NCI-H2171 treated with DMSO at 0.1 percent for 48 hours (cell line): ENCODE measurements around the gene PLCD1.
"Not testable (repeated sequence)": the region's sequence is repeated elsewhere in the genome, so short reads cannot be mapped to it uniquely, and the experiment has no call there.

Experiments
- DNase-seq: peaks from one replicate; lab custom pipeline; 2025; lab: John Stamatoyannopoulos, UW

Gene PLCD1

GRCh38 chr3:37986479-37987314, 42.7 kb downstream of the PLCD1 start:
- DNase-seq = no peak

- no peak for DNase-seq
These were observed 43.7 kb downstream of the PLCD1 start for GRCh38 chr3:37985637-37986320.

GRCh38 chr3:37984596-37984995, 44.8 kb downstream of the PLCD1 start:
- no peak for DNase-seq

GRCh38 chr3:37984051-37984450, 45.4 kb downstream of the PLCD1 start:
- DNase-seq = no peak

GRCh38 chr3:37982331-37982730, 47.1 kb downstream of the PLCD1 start:
- DNase-seq = no peak

DNA sequence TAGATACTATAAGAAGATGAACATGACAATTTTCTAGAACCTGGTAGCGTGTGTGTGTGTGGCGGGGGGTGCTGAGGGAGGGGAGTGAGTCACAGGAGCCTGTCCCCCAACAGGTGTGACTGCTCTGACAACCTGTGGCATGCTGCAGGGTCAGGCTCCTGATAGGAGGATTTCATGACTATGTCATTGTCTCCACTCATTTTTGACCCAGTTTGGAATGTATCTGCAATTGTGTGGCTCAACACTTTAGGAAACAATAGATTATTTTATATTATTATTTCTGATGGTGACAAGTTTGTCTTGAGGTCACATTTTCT, 48.1 kb downstream of the PLCD1 start:
- no peak for DNase-seq

DNA sequence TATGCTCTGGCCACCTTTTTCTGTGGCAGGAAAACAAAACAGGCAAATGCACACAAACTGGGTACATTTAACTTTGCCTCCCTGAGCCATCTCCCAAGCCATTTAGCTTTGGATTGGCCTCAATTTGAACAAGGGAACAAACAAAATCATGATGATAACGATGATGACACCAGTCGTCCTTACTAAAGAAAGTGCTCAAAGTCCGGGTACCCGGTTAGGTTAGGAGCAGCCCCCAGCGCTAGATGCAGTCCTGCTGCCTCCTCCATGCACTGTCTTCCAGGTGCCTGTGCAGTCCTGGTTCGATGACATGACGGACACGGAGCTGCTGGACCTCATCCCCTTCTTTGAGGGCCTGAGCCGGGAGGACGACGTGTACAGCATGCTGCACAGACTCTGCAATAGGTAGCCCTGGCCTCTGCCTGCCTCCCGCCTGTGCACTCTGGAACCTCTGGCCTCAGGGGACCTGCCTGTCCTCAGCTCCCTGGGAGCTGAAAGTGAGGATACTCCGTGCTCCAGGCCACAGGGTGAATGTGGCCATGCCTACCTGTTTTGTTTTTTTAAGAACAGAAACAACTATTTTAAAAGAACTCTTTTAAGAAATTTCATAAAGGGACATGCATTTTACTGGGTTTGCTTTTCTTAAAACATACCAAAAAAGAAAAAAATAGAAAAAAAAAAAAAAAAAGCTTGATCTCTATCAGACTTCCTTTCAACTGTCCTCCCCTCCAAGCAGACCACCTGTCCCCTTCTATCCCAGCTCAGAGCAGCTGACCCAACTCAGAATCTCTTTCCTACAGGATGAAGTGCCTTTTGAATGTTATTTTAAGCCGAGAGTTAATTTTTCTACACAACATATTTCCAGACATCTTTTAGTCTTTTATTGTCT, 48.7 kb downstream of the PLCD1 start:
- no peak for DNase-seq

GRCh38 chr3:37979541-37980461, 49.6 kb downstream of the PLCD1 start:
- DNase-seq = no peak

- no peak for DNase-seq
These were observed 55.0 kb downstream of the PLCD1 start for GRCh38 chr3:37974121-37975083.

DNA sequence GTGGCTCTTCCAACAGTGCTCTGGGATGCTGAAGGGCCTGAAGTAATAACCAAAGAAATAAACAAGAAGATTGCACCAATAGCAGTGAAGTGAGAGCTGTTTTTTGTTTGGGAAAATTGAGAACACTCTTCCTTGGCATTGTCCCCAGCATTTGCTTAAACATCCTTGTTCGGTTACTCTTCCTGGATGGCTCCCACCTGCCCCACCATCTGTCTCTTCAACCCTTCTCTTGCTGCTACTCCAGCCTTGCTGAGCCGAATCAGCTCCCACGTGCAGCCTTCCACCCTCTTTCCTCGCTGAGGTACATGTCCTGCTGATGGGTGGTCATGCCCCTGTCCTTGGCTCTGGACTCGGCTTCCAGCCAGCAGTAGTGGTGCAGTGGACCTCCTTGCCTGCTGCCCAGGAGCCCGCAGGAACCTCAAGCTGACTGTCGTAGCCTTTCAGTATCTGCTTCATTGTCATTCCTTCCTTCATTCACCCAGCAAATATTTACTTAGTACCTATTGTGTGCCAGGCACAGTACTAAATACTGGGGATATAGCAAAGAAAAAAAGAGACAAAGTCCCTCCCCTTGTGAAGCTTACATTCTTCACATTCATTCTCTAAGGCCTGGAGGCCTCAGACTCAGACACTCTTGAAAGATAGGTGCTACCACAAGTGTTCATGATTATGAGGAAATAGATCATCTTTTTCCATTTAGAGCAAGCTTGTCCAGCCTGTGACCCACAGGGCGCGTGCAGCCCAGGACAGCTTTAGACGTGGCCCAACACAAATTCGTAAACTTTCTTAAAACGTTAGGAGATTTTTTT, 56.0 kb downstream of the PLCD1 start:
- peak; percentile 91 for DNase-seq

DNA sequence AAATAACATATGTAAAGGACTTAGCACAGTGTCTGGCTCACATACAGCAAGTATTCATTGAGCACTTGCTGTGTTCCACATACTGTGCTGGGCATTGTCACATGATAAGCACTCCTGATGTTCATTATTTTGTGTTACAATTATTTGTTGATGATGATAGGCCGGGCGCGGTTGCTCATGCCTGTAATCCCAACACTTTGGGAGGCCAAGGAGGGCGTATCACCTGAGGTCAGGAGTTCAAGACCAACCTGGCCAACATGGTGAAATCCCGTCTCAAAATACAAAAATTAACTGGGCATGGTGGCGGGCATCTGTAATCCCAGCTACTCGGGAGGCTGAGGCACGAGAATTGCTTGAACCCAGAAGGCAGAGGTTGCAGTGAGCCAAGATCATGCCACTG, 57.4 kb downstream of the PLCD1 start:
- DNase-seq = not testable (repeated sequence)

GRCh38 chr3:37971467-37971866, 58.0 kb downstream of the PLCD1 start:
- peak; percentile 67 for DNase-seq

DNA sequence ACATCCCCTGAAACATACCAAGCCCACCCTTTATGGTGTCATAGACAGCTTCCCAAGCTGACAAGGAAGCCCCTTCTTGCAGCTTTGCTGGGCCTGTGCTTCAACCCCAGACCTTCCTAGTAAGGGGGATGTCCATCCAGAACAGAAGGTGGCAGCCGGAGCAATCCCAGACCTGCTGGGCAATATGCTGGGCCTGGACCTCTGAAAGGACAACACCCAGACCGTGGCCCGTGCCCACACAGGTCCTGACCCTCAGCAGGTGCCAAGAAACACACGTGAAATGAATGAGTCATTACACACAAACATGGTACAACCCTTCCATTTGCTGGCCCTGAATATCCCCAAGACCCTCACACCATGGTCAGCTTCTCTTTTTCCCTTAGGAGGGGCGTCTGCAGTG, 58.6 kb downstream of the PLCD1 start:
- DNase-seq = no peak

GRCh38 chr3:37969596-37970100, 59.8 kb downstream of the PLCD1 start:
- no peak for DNase-seq

DNA sequence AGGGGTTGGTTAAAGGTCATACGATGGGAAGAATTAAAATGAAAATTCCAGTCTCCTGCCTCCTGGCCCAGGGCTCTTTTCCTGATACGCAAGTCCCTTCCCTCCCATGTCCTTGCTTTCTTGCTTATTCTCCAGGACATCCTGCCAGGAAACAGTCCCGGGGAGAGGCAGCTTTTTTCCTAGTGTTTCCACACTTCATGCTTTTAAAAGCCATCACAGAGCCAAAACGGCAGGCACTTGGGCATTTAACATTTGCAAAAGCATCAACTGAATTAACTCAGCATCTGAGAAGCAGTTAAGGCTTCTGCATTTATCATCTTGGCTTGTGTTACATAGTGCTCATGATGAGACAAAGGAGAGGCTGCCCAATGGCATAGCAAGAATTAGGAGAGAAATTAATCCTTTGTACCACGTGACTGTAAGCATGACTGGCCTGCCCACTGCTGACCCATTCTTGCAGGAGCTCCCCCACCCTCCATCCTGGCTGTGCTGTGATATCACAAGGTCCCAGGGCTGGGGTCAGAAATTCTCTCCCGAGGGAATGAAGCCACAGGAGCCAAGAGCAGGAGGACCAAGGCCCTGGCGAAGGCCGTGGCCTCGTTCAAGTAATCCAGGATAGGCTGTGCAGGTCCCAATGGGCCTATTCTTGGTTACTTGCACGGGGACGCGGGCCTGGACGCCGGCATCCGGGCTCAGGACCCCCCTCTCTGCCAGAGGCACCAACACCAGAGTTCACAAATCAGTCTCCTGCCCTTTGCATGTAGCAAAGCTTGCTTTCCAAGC, 60.4 kb downstream of the PLCD1 start:
- no peak for DNase-seq

DNA sequence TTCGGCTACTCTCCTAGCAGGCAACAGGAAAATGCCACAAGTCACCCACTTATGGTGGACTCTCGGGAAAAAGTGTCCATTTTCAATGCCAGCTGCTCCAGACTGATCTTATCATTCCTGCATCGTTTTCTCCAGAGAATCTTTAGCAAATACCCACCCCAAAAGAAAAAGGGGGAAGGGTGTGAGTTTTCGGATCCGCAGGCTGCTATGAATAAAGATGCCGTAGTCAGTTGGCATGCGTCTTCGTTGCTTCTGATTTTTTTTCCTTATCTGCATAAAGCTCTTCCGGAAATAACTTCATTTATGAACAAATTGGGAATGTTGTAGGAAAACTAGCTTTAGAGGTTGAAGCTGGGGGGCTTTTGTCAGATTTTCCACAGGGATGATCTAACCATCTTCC, 61.2 kb downstream of the PLCD1 start:
- no peak for DNase-seq

DNA sequence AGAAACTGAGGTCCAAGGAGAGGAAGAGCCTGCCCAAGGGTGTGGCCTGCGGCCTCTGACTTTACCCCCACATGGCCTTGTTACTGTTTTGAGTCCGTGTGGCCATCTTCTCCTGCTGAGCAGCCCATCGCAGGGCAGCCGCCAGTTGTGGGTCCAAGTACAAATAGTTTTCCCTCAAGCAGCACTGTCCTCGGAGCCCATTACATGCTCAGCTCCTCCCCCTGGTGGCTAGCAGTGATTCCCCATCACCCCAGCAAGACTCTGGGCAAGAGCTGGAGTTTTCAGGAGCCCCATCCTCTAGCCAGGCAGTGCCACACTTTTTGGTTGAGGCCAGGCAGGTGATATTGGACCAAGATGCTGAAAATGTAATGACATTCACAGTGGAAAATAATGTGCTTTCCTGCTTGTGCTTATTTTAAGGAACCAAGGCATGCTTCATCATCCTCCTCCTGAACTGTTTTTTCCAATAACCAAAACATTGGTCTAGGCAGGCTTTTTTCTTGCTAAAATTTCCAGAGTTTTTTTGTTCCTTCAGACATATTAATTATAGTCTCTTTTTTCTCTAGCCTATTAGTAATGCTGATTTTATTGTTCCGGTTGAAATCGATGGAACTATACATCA, 62.1 kb downstream of the PLCD1 start:
- DNase-seq = peak; percentile 4

GRCh38 chr3:37964716-37965115, 64.7 kb downstream of the PLCD1 start:
- no peak for DNase-seq
